Measurements from ENCODE around the gene GREM2. TPM values are rescaled to one million over a fixed set of nuclear protein-coding genes. Genes with fewer than 3 reads are reported as not detected.

Gene GREM2
- total and polyA plus RNA-seq, 2 donors (not counting 1 experiment from before 2014, with no cell fraction given) = not detected

GRCh38 chr1:240607006-240607405 lies 4.9 kb downstream of the GREM2 start:
- Histone ChIP-seq H3K36me3 (replicated peaks in 1 of 2; ENCODE audit: control extremely low read depth in 1 of 2, control insufficient read depth in 1 of 2, extremely low read depth in 1 of 2, insufficient read depth in 2 of 2, low read length in 1 of 2) (no peaks in the 10 kb centered on the region), H3K9me3 (ENCODE audit: control extremely low read depth in 1 of 3, control insufficient read depth in 2 of 3, insufficient read depth in 1 of 3, low read length in 2 of 3) (no peaks in the 10 kb centered on the region), H3K79me2 (ENCODE audit: control insufficient read depth, insufficient read depth, low read length) (no peaks in the 10 kb centered on the region), H4K20me1 (ENCODE audit: control insufficient read depth, insufficient read depth, low read length, poor library complexity, severe bottlenecking) (no peaks in the 10 kb centered on the region), H3K4me1 (ENCODE audit: control insufficient read depth in 2 of 2, insufficient read depth in 2 of 2, low read length in 2 of 2) (peaks cover 8 to 10% of the 10 kb centered on the region in 2 donors), H3K27ac (ENCODE audit: low read length in 2 of 2) (no peak overlapping the region), H3K9ac (ENCODE audit: low read length) (no peak overlapping the region), H3K4me2 (replicated peaks; ENCODE audit: low read depth, low read length, poor library complexity, severe bottlenecking) (no peak overlapping the region), H2AFZ (ENCODE audit: insufficient read depth, low read depth, low read length, poor library complexity, severe bottlenecking) (no peak overlapping the region), H3K27me3 (replicated peaks in 1 of 4; ENCODE audit: control extremely low read depth in 1 of 4, control insufficient read depth in 3 of 4, insufficient read depth in 4 of 4, low read length in 3 of 4) (peaks cover 0 to 13% (median 12%) of the 10 kb centered on the region in 4 experiments), H3K4me3 (ENCODE audit: control extremely low read depth in 1 of 5, extremely low read depth in 1 of 5, insufficient read depth in 1 of 5, low read depth in 2 of 5, low read length in 4 of 5) (no peak overlapping the region)
- DNase-seq (no peak), ATAC-seq (ENCODE audit: low read depth) (no peak)
- Mint-ChIP-seq H3K4me1 (peaks cover 10% of the 10 kb centered on the region), H3K9me3 (ENCODE audit: insufficient read depth) (no peaks in the 10 kb centered on the region), H3K27ac (no peak overlapping the region), H3K4me3 (no peak overlapping the region), H3K27me3 (peaks cover 28% of the 10 kb centered on the region)
- ChIA-PET CTCF (no interaction called here), POLR2A (no interaction called here)
- intact Hi-C loops (cut with micrococcal nuclease) = no loop called here
- TF ChIP-seq CTCF (IDR thresholded peaks at IDR 0.05) (no peak), EZH2 (IDR thresholded peaks at IDR 0.05; ENCODE audit: borderline replicate concordance, insufficient read depth, low read depth, low read length, poor library complexity, severe bottlenecking) (no peak)
- no CpG with 5 or more reads among the region's 2 CpGs for WGBS (ENCODE audit: insufficient coverage)

- WGBS (ENCODE audit: insufficient coverage) = 83% methylated on average over 2 of the region's 2 CpGs
- intact Hi-C loops (cut with micrococcal nuclease) = no loop called here
- no peaks in the 10 kb centered on the region for H3K9me3 ChIP-seq (ENCODE audit: control extremely low read depth in 1 of 3, control insufficient read depth in 2 of 3, insufficient read depth in 1 of 3, low read length in 2 of 3)
- H3K79me2 ChIP-seq (ENCODE audit: control insufficient read depth, insufficient read depth, low read length) = no peaks in the 10 kb centered on the region
- no peak for ATAC-seq (ENCODE audit: low read depth)
- no peak overlapping the region for H3K4me3 ChIP-seq (ENCODE audit: control extremely low read depth in 1 of 5, extremely low read depth in 1 of 5, insufficient read depth in 1 of 5, low read depth in 2 of 5, low read length in 4 of 5)
- H3K4me1 Mint-ChIP-seq = no peaks in the 10 kb centered on the region
- POLR2A ChIA-PET = no interaction called here
- no peaks in the 10 kb centered on the region for H3K9me3 Mint-ChIP-seq (ENCODE audit: insufficient read depth)
- H3K27ac ChIP-seq (ENCODE audit: low read length in 2 of 2) = no peak overlapping the region
- TF ChIP-seq CTCF (IDR thresholded peaks at IDR 0.05) (no peak), EZH2 (IDR thresholded peaks at IDR 0.05; ENCODE audit: borderline replicate concordance, insufficient read depth, low read depth, low read length, poor library complexity, severe bottlenecking) (no peak)
- H3K27me3 ChIP-seq (replicated peaks in 1 of 4; ENCODE audit: control extremely low read depth in 1 of 4, control insufficient read depth in 3 of 4, insufficient read depth in 4 of 4, low read length in 3 of 4) = no peaks in the 10 kb centered on the region
- no peaks in the 10 kb centered on the region for H4K20me1 ChIP-seq (ENCODE audit: control insufficient read depth, insufficient read depth, low read length, poor library complexity, severe bottlenecking)
- no peaks in the 10 kb centered on the region for H3K4me1 ChIP-seq (ENCODE audit: control insufficient read depth in 2 of 2, insufficient read depth in 2 of 2, low read length in 2 of 2)
- CTCF ChIA-PET = no interaction called here
- no peak overlapping the region for H3K27ac Mint-ChIP-seq
- no peak overlapping the region for H3K4me3 Mint-ChIP-seq
- H3K36me3 ChIP-seq (replicated peaks in 1 of 2; ENCODE audit: control extremely low read depth in 1 of 2, control insufficient read depth in 1 of 2, extremely low read depth in 1 of 2, insufficient read depth in 2 of 2, low read length in 1 of 2) = no peaks in the 10 kb centered on the region
- DNase-seq = no peak
- no peak overlapping the region for H2AFZ ChIP-seq (ENCODE audit: insufficient read depth, low read depth, low read length, poor library complexity, severe bottlenecking)
- H3K9ac ChIP-seq (ENCODE audit: low read length) = no peak overlapping the region
- H3K4me2 ChIP-seq (replicated peaks; ENCODE audit: low read depth, low read length, poor library complexity, severe bottlenecking) = no peak overlapping the region
- H3K27me3 Mint-ChIP-seq = no peaks in the 10 kb centered on the region
These were observed 9.8 kb downstream of the GREM2 start for GRCh38 chr1:240602189-240602588.
